NCI-H1436 (cell line): ENCODE data around the gene GZMB.
"Not testable (repeated sequence)": the region's sequence is repeated elsewhere in the genome, so short reads cannot be mapped to it uniquely, and the experiment has no call there.

Experiments used
- DNase-seq: peaks from one replicate; lab custom pipeline; 2025; lab: John Stamatoyannopoulos, UW

The GZMB gene

GRCh38 chr14:24634158-24634557 is at the start of gene GZMB:
TSS of gene GZMB (minus strand) at chr14:24634190. CDS start at chr14:24634160, 30 bp downstream.
- DNase-seq: no peak

GRCh38 chr14:24681056-24681455 is 47.1 kb upstream of the GZMB start:
- no peak for DNase-seq

GRCh38 chr14:24680516-24680915 is 46.5 kb upstream of the GZMB start:
- DNase-seq: no peak

GRCh38 chr14:24679248-24679961 is 45.4 kb upstream of the GZMB start:
- no peak for DNase-seq

- peak; percentile 75 for DNase-seq
These were observed 44.8 kb upstream of the GZMB start for GRCh38 chr14:24678801-24679247.

- DNase-seq: no peak
These were observed 44.0 kb upstream of the GZMB start for GRCh38 chr14:24677956-24678355.

DNA sequence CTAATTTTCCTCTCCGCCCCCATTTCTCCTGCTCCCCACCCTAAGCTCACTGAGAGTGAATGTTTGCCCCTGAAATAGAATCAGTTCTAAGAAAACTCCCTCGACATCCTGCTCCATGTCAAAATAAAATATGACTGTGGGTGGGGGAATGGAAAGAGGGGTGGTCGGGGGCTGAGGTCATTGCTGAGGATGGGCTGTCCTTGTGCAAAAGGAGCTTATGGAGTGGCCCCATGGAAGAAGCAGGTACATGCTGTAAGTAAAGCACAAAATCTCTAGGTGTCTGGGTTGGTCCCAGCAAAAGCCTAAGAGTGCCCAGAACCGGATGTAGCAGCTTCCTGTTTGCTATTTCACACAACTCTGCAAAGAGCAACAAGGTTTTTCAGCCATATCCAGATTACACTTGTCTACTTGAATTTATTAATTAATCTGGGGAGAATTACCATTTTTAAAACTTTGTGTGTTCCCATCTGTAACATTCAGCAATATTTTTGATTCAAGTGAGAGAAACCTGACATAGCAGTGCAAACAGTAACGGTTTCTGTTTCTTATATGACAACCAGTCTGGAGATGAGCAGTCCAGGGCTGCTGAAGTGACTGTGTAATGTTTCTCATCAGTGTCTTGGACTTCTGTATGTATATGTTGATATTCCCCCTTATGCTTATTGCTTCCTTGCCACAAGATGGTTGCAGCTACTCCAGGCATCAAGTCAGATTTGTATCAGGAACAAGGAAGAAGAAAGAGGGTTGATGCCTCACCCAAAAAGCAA is 40.4 kb upstream of the GZMB start:
- no peak for DNase-seq

DNA sequence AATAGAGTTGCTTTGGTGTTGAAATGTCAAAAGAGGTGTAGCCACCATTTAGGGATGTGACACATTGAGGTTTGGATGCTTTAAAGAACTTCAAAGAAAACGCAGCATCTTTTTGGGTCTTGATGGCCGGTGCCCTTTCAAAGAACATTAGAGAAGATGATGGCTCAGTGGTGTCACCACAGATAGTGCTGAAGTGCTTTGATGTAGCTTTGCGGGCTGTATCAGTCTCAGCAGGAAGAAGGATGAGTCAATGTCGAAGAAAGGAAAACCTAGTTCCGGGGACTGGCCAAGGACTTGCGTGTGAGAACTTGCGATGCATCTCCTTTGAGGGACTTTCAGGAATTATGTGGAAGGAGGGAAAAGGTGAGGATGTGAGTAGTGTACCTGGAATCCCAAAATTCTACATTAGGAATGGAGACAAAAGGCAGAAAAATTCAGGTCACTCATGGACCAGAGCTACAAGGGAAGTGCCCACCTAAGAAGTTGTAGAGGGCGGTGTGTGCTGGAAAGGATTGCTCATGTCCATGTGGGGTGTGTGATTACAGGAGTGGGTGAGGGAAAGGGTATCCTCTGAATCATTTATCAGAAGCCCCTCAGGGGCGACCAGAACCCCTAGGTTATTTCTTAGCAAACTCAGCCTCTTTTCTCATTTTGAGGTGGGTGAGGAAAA is 39.7 kb upstream of the GZMB start:
- no peak for DNase-seq

DNA sequence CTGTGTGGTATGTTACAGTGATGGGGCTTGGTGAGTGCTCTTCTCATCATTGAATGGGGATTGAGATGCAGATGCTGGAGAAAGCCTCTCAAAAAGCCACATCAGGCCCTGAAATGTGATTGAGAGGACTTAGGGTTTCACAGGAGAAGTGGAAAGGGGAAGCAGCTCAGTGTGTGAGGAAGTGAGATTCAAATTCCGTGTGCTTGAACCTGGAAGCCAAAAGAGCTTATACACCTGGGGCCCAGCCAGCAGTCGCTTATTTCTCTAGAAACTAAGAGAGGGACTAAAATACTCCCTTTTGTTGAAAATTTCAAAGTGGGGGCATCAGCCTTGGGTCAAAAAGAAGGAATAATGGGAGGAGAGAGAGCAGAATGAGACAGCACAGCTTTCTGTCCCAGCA is 39.1 kb upstream of the GZMB start:
- no peak for DNase-seq

DNA sequence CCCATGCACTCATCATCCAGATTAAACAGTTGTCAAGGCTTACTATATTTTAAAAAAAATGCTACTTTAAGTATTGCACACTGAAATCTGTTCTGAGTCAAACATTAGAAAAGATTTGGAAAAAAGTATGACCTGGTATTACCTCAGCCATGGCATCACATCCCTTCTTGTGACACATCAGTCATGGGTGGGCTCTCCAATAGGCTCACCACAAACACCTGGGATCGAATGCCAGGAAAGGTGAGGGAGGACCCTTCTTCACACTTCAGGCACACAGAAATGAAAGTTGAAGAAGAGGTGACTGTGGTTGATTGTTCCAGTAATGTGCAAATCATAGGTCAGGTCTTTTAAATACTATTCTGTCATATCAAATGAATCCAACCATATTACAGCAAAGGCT is 36.6 kb upstream of the GZMB start:
- DNase-seq: no peak

GRCh38 chr14:24669651-24670050 is 35.7 kb upstream of the GZMB start:
- DNase-seq: no peak

- no peak for DNase-seq
These were observed 31.5 kb upstream of the GZMB start for GRCh38 chr14:24665440-24665991.

GRCh38 chr14:24664366-24664765 is 30.4 kb upstream of the GZMB start:
- DNase-seq: no peak

GRCh38 chr14:24662753-24663152 is 28.8 kb upstream of the GZMB start:
- no peak for DNase-seq

GRCh38 chr14:24659916-24660570 is 26.1 kb upstream of the GZMB start:
- DNase-seq: no peak

DNA sequence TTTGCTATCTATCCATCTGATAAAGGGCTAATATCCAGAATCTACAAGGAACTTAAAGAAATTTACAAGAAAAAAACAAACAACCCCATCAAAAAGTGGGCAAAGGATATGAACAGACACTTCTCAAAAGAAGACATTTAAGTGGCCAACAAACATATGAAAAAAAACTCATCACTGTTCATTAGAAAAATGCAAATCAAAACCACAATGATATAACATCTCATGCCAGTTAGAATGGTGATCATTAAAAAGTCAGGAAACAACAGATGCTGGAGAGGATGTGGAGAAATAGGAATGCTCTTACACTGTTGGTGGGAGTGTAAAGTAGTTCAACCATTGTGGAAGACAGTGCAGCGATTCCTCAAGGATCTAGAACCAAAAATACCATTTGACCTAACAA is 14.4 kb upstream of the GZMB start:
- not testable (repeated sequence) for DNase-seq

- DNase-seq: no peak
These were observed 5.9 kb upstream of the GZMB start for GRCh38 chr14:24639905-24640304.

DNA sequence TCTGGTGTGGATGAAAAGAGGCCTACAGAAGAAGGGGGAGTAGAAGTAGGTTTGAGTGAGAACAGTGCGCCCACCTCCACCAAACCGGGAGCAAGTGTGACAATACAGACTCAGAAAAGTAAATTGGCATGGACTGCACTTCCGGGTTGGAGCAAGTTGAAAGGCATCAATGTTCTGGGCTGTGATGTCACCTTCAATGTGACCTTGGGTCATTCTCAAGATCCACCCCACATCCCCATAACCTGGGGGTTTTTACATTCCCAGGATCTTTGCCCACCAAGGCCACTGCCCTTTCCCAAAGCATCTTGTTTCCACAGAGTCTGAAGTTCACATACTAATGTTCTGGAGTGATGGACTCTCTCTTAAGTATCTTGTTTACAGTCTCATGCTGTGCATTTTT is 5.3 kb upstream of the GZMB start:
- DNase-seq: no peak

- DNase-seq: no peak
These were observed 637 bp downstream of the GZMB start for GRCh38 chr14:24633353-24633752.

DNA sequence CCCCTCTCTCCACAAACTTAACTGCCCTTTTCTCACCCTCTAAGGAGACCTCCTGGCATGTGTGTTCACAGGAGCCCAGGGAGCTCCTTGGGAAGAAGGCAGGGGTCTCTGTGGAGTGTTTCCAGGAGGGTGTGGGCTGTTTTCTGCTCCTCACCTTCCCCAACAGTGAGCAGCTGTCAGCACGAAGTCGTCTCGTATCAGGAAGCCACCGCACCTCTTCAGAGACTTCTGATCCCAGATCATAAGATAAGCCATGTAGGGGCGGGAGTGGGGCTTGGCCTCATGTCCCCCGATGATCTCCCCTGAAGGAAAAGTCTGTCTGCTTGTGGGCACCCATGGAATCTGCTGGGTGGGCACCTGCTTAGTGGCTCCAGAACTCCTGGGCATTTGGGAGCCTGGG is 1.2 kb downstream of the GZMB start:
- DNase-seq: no peak

GRCh38 chr14:24632336-24632735 is 1.7 kb downstream of the GZMB start:
- DNase-seq: no peak

DNA sequence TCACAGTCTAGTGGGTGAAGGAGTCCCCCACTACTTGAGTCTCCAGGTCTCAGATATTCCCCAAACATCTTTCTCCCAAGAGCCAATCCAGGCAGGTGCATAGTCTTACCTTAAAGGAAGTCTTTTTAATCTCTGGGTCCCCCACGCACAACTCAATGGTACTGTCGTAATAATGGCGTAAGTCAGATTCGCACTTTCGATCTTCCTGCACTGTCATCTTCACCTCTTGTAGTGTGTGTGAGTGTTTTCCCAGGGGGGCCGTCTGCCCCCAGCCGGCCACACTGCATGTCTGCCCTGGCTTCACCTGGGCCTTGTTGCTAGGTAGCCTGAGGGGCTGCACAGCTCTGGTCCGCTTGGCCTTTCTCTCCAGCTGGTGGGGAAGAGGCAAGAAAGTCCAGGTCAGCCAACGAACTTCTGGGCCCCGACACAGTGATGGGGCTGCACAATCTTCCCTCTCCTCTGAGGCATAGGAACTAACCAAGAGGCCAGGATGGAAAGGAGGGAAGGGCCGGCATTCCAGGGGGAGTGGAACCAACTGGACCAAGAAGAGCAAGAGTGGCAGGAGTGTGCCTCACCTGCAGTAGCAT is 2.1 kb downstream of the GZMB start:
- no peak for DNase-seq
